K562 (cell line): ENCODE results near the gene DEPDC4.

Source experiments
- CREB1 ChIP-seq, 2 experiments: sonication (generic) in 1 of 2; formaldehyde crosslinking in 1 of 2; IDR thresholded peaks; 2 replicates each; pipeline versions ENCODE4 v1.6.1 to v1.8.0; 2012 to 2022; ENCODE audit warnings: inconsistent platforms in 1 of 2, mild to moderate bottlenecking in 1 of 2, missing genetic modification reagents in 1 of 2, moderate library complexity in 1 of 2
- DIDO1 ChIP-seq: fragments of 450-650 bp; IDR thresholded peaks from 2 replicates; pipeline ENCODE4 v1.6.1; 2016; ENCODE audit warnings: low read depth, missing biosample characterization, missing genetic modification characterization
- EP400 ChIP-seq: fragments of 450-650 bp; IDR thresholded peaks from 2 replicates; pipeline ENCODE4 v1.6.1; 2017; ENCODE audit warnings: antibody characterized with exemption, mild to moderate bottlenecking, moderate library complexity
- FOXA1 ChIP-seq: fragments of 450-650 bp; IDR thresholded peaks from 2 replicates; pipeline ENCODE4 v1.6.1; 2016; ENCODE audit warnings: mild to moderate bottlenecking, borderline replicate concordance
- FOXM1 ChIP-seq, 2 experiments: fragments of 450-650 bp in 1 of 2; sonication (generic) in 1 of 2; formaldehyde crosslinking in 1 of 2; IDR thresholded peaks; 2 replicates each; pipeline versions ENCODE4 v1.6.1 to v1.9.0; 2017 to 2022; ENCODE audit warnings: low read depth in 2 of 2, mild to moderate bottlenecking in 2 of 2, missing genetic modification reagents in 1 of 2, moderate library complexity in 1 of 2
- GATA2 ChIP-seq: sonication (generic); formaldehyde crosslinking; IDR thresholded peaks from 2 replicates; pipeline ENCODE4 v1.4.0; 2020; ENCODE audit warnings: mild to moderate bottlenecking, missing genetic modification reagents
- NR2C1 ChIP-seq, 2 experiments: fragments of 450-650 bp; IDR thresholded peaks; 2 replicates each; pipeline ENCODE4 v1.6.1; 2017; ENCODE audit warnings: mild to moderate bottlenecking in 2 of 2, antibody characterized with exemption in 1 of 2, inconsistent platforms in 1 of 2, missing compliant biosample characterization in 1 of 2, missing genetic modification characterization in 1 of 2
- NRF1 ChIP-seq, 2 experiments: fragments of 450-650 bp; IDR thresholded peaks in 1 of 2; conservative IDR thresholded peaks in 1 of 2; 2 replicates each; pipeline ENCODE4 v1.6.1; 2014; ENCODE audit warnings: mild to moderate bottlenecking in 2 of 2
- NUFIP1 ChIP-seq: fragments of 450-650 bp; IDR thresholded peaks from 2 replicates; pipeline ENCODE4 v1.6.1; 2018; ENCODE audit not compliant: partially characterized antibody
- PPARD ChIP-seq: fragments of 250-450 bp; sonication (Bioruptor Pico); IDR thresholded peaks from 2 replicates; pipeline ENCODE4 v1.8.0; 2022; ENCODE audit warnings: inconsistent platforms, mild to moderate bottlenecking, moderate library complexity
- PRMT5 ChIP-seq: sonication (generic); formaldehyde crosslinking; IDR thresholded peaks from 2 replicates; pipeline ENCODE4 v1.5.0; 2020; ENCODE audit warnings: missing genetic modification reagents

GRCh38 chr12:100225491-100225890 is 41.4 kb downstream of the DEPDC4 start:
- TF ChIP-seq FOXA1 (no peak), PRMT5 (CRISPR knock-in tag) (no peak), PPARD (CRISPR knock-in tag) (no peak), FOXM1 (IDR thresholded peaks at IDR 0.05; ENCODE audit: low read depth) (no peak), FOXM1 (CRISPR knock-in tag; IDR thresholded peaks at IDR 0.05; ENCODE audit: low read depth) (no peak), NUFIP1 (no peak), NRF1 (conservative IDR thresholded peaks at IDR 0.05 in 1 of 2, IDR thresholded peaks at IDR 0.05 in 1 of 2) (no peak), EP400 (no peak), DIDO1 (tag) (no peak), NR2C1 (IDR thresholded peaks at IDR 0.05) (no peak), NR2C1 (tag; IDR thresholded peaks at IDR 0.05) (no peak), CREB1 (IDR thresholded peaks at IDR 0.05) (no peak), CREB1 (CRISPR knock-in tag; IDR thresholded peaks at IDR 0.05) (no peak), GATA2 (CRISPR knock-in tag) (no peak)
